ENCODE results near the gene CYREN.

Gene CYREN

GRCh38 chr7:135158874-135159273, 11.6 kb downstream of the CYREN start:
- WGBS, 2 experiments (ENCODE audit: insufficient coverage in 2 of 2), result 91 to 92% methylated on average over 6 of the region's 6 CpGs

GRCh38 chr7:135158141-135158655, 12.3 kb downstream of the CYREN start:
- peaks cover 12% of the 10 kb centered on the region for H3K36me3 ChIP-seq (ENCODE audit: control insufficient read depth, insufficient read depth, low read length)
- H3K4me1 ChIP-seq (ENCODE audit: control insufficient read depth, insufficient read depth, low read length, poor library complexity, severe bottlenecking), result peaks cover 26% of the 10 kb centered on the region
- peaks cover 20% of the 10 kb centered on the region for H3K9me3 ChIP-seq (ENCODE audit: control insufficient read depth, low read length)
- WGBS, 2 experiments (ENCODE audit: insufficient coverage in 2 of 2), result no CpG with 5 or more reads among the region's 1 CpG
- H3K27ac ChIP-seq (ENCODE audit: low read depth, low read length, severe bottlenecking), result no peak overlapping the region
- H3K4me3 ChIP-seq (ENCODE audit: extremely low read depth, insufficient read depth, low read length, poor library complexity, severe bottlenecking), result no peak overlapping the region

More at GRCh38 chr7:135158874-135159273, 11.6 kb downstream of the CYREN start:
- Histone ChIP-seq H3K27ac (ENCODE audit: low read depth, low read length, severe bottlenecking) (no peak overlapping the region), H3K9me3 (ENCODE audit: control insufficient read depth, low read length) (peaks cover 20% of the 10 kb centered on the region), H3K4me3 (ENCODE audit: extremely low read depth, insufficient read depth, low read length, poor library complexity, severe bottlenecking) (no peak overlapping the region), H3K36me3 (ENCODE audit: control insufficient read depth, insufficient read depth, low read length) (peaks cover 17% of the 10 kb centered on the region), H3K4me1 (ENCODE audit: control insufficient read depth, insufficient read depth, low read length, poor library complexity, severe bottlenecking) (peaks cover 26% of the 10 kb centered on the region)

GRCh38 chr7:135156290-135156689, 14.2 kb downstream of the CYREN start:
- WGBS, 2 experiments (ENCODE audit: insufficient coverage in 2 of 2), result no CpG with 5 or more reads among the region's 1 CpG
- H3K9me3 ChIP-seq (ENCODE audit: control insufficient read depth, low read length), result peaks cover 11% of the 10 kb centered on the region
- no peak overlapping the region for H3K27ac ChIP-seq (ENCODE audit: low read depth, low read length, severe bottlenecking)
- peaks cover 22% of the 10 kb centered on the region for H3K4me1 ChIP-seq (ENCODE audit: control insufficient read depth, insufficient read depth, low read length, poor library complexity, severe bottlenecking)
- peaks cover 7% of the 10 kb centered on the region for H3K36me3 ChIP-seq (ENCODE audit: control insufficient read depth, insufficient read depth, low read length)
- H3K4me3 ChIP-seq (ENCODE audit: extremely low read depth, insufficient read depth, low read length, poor library complexity, severe bottlenecking), result no peak overlapping the region

- peaks cover 11% of the 10 kb centered on the region for H3K9me3 ChIP-seq (ENCODE audit: control insufficient read depth, low read length)
- H3K27ac ChIP-seq (ENCODE audit: low read depth, low read length, severe bottlenecking), result no peak overlapping the region
- WGBS, 2 experiments (ENCODE audit: insufficient coverage in 2 of 2), result no CpG with 5 or more reads among the region's 1 CpG
- peaks cover 7% of the 10 kb centered on the region for H3K36me3 ChIP-seq (ENCODE audit: control insufficient read depth, insufficient read depth, low read length)
- peaks cover 7% of the 10 kb centered on the region for H3K4me1 ChIP-seq (ENCODE audit: control insufficient read depth, insufficient read depth, low read length, poor library complexity, severe bottlenecking)
- H3K4me3 ChIP-seq (ENCODE audit: extremely low read depth, insufficient read depth, low read length, poor library complexity, severe bottlenecking), result no peak overlapping the region
These were observed 15.8 kb downstream of the CYREN start for GRCh38 chr7:135154734-135155133.

GRCh38 chr7:135152442-135152841, 18.1 kb downstream of the CYREN start:
- H3K4me3 ChIP-seq (ENCODE audit: extremely low read depth, insufficient read depth, low read length, poor library complexity, severe bottlenecking), result no peak overlapping the region
- no peaks in the 10 kb centered on the region for H3K4me1 ChIP-seq (ENCODE audit: control insufficient read depth, insufficient read depth, low read length, poor library complexity, severe bottlenecking)
- no CpG with 5 or more reads among the region's 1 CpG for WGBS, 2 experiments (ENCODE audit: insufficient coverage in 2 of 2)
- H3K36me3 ChIP-seq (ENCODE audit: control insufficient read depth, insufficient read depth, low read length), result peaks cover 4% of the 10 kb centered on the region
- H3K27ac ChIP-seq (ENCODE audit: low read depth, low read length, severe bottlenecking), result no peak overlapping the region
- H3K9me3 ChIP-seq (ENCODE audit: control insufficient read depth, low read length), result peaks cover 6% of the 10 kb centered on the region

GRCh38 chr7:135151533-135151932, 19.0 kb downstream of the CYREN start:
- Histone ChIP-seq H3K27ac (ENCODE audit: low read depth, low read length, severe bottlenecking) (no peak overlapping the region), H3K36me3 (ENCODE audit: control insufficient read depth, insufficient read depth, low read length) (no peaks in the 10 kb centered on the region), H3K4me3 (ENCODE audit: extremely low read depth, insufficient read depth, low read length, poor library complexity, severe bottlenecking) (no peak overlapping the region), H3K9me3 (ENCODE audit: control insufficient read depth, low read length) (peaks cover 3% of the 10 kb centered on the region), H3K4me1 (ENCODE audit: control insufficient read depth, insufficient read depth, low read length, poor library complexity, severe bottlenecking) (no peaks in the 10 kb centered on the region)
- WGBS, 2 experiments (ENCODE audit: insufficient coverage in 2 of 2), result 61 to 76% methylated on average over 3 to 5 of the region's 6 CpGs

- no peaks in the 10 kb centered on the region for H3K4me1 ChIP-seq (ENCODE audit: control insufficient read depth, insufficient read depth, low read length, poor library complexity, severe bottlenecking)
These were observed 19.4 kb downstream of the CYREN start for GRCh38 chr7:135151132-135151531.

GRCh38 chr7:135150072-135150782, 20.3 kb downstream of the CYREN start:
- Histone ChIP-seq H3K4me3 (ENCODE audit: extremely low read depth, insufficient read depth, low read length, poor library complexity, severe bottlenecking) (no peak overlapping the region), H3K4me1 (ENCODE audit: control insufficient read depth, insufficient read depth, low read length, poor library complexity, severe bottlenecking) (no peaks in the 10 kb centered on the region), H3K27ac (ENCODE audit: low read depth, low read length, severe bottlenecking) (no peak overlapping the region), H3K36me3 (ENCODE audit: control insufficient read depth, insufficient read depth, low read length) (no peaks in the 10 kb centered on the region), H3K9me3 (ENCODE audit: control insufficient read depth, low read length) (no peaks in the 10 kb centered on the region)
- 86 to 91% methylated on average over 8 of the region's 8 CpGs for WGBS, 2 experiments (ENCODE audit: insufficient coverage in 2 of 2)

More at GRCh38 chr7:135151132-135151531, 19.4 kb downstream of the CYREN start:
- Histone ChIP-seq H3K27ac (ENCODE audit: low read depth, low read length, severe bottlenecking) (no peak overlapping the region), H3K4me3 (ENCODE audit: extremely low read depth, insufficient read depth, low read length, poor library complexity, severe bottlenecking) (no peak overlapping the region), H3K36me3 (ENCODE audit: control insufficient read depth, insufficient read depth, low read length) (no peaks in the 10 kb centered on the region), H3K9me3 (ENCODE audit: control insufficient read depth, low read length) (peaks cover 3% of the 10 kb centered on the region)
- 89 to 97% methylated on average over 2 of the region's 2 CpGs for WGBS, 2 experiments (ENCODE audit: insufficient coverage in 2 of 2)

- Histone ChIP-seq H3K4me1 (ENCODE audit: control insufficient read depth, insufficient read depth, low read length, poor library complexity, severe bottlenecking) (no peaks in the 10 kb centered on the region), H3K4me3 (ENCODE audit: extremely low read depth, insufficient read depth, low read length, poor library complexity, severe bottlenecking) (no peak within 1 kb of the TSS), H3K27ac (ENCODE audit: low read depth, low read length, severe bottlenecking) (no peak within 1 kb of the TSS), H3K9me3 (ENCODE audit: control insufficient read depth, low read length) (no peaks in the 10 kb centered on the region), H3K36me3 (ENCODE audit: control insufficient read depth, insufficient read depth, low read length) (no peaks in the 10 kb centered on the region)
- 89 to 94% methylated on average over 8 of the region's 13 CpGs for WGBS, 2 experiments (ENCODE audit: insufficient coverage in 2 of 2)
These were observed 22.4 kb downstream of the CYREN start, which contains the start of gene TMEM140 for GRCh38 chr7:135147899-135148721. TMEM140 (plus strand) TSS chr7:135148072; CDS start chr7:135164442, 16,370 bp downstream.

- Histone ChIP-seq H3K36me3 (ENCODE audit: control insufficient read depth, insufficient read depth, low read length) (no peaks in the 10 kb centered on the region), H3K27ac (ENCODE audit: low read depth, low read length, severe bottlenecking) (no peak overlapping the region), H3K4me1 (ENCODE audit: control insufficient read depth, insufficient read depth, low read length, poor library complexity, severe bottlenecking) (no peaks in the 10 kb centered on the region), H3K4me3 (ENCODE audit: extremely low read depth, insufficient read depth, low read length, poor library complexity, severe bottlenecking) (no peak overlapping the region), H3K9me3 (ENCODE audit: control insufficient read depth, low read length) (no peaks in the 10 kb centered on the region)
- WGBS, 2 experiments (ENCODE audit: insufficient coverage in 2 of 2), result 85 to 87% methylated on average over 3 to 4 of the region's 6 CpGs
These were observed 23.1 kb downstream of the CYREN start for GRCh38 chr7:135147341-135147898.

All from mesodermal cell (in vitro differentiated cells).